IPS DF 6.9 (cell line): ENCODE results near the gene MPO.

Source experiments
- DNase-seq: peaks from one replicate; pipeline ENCODE4 v3.0.0-alpha.2; 2013; ENCODE audit warnings: low read depth, low spot score
- H3K27ac ChIP-seq: one replicate; pipeline ENCODE4 v1.5.1; 2013; ENCODE audit warnings: low read length, control low read depth
- H3K27me3 ChIP-seq: 2 replicates; pipeline ENCODE4 v1.6.1; 2013; ENCODE audit warnings: mild to moderate bottlenecking, low read length; ENCODE audit not compliant: control insufficient read depth, insufficient read depth
- H3K36me3 ChIP-seq: 2 replicates; pipeline ENCODE4 v1.6.1; 2013; ENCODE audit warnings: low read length; ENCODE audit not compliant: control insufficient read depth, insufficient read depth
- H3K4me1 ChIP-seq: 2 replicates; pipeline ENCODE4 v1.6.1; 2013; ENCODE audit warnings: low read length; ENCODE audit not compliant: control insufficient read depth, insufficient read depth
- H3K4me3 ChIP-seq: 2 replicates; pipeline ENCODE4 v1.5.1; 2013; ENCODE audit warnings: mild to moderate bottlenecking, low read length
- H3K9me3 ChIP-seq: 2 replicates; pipeline ENCODE4 v1.6.1; 2013; ENCODE audit warnings: low read length, inconsistent platforms; ENCODE audit not compliant: control insufficient read depth, insufficient read depth
- WGBS: extraction: QIAGEN DNeasy Blood & Tissue Kit; methylation state at CpG from one replicate; pipeline ENCODE4 v1.1.7; 2013; ENCODE audit warnings: mixed read lengths, missing lambda C conversion rate; ENCODE audit not compliant: insufficient read length, insufficient coverage; 5-methylcytosine and 5-hydroxymethylcytosine counted together

Gene MPO

GRCh38 chr17:58239987-58240386 is 40.7 kb downstream of the MPO start:
- Histone ChIP-seq H3K36me3 (no peaks in the 10 kb centered on the region), H3K9me3 (no peaks in the 10 kb centered on the region), H3K4me1 (no peaks in the 10 kb centered on the region), H3K4me3 (no peak overlapping the region), H3K27me3 (no peaks in the 10 kb centered on the region), H3K27ac (no peak overlapping the region)
- DNase-seq: no peak
- WGBS: no CpG with 5 or more reads among the region's 1 CpG

DNA sequence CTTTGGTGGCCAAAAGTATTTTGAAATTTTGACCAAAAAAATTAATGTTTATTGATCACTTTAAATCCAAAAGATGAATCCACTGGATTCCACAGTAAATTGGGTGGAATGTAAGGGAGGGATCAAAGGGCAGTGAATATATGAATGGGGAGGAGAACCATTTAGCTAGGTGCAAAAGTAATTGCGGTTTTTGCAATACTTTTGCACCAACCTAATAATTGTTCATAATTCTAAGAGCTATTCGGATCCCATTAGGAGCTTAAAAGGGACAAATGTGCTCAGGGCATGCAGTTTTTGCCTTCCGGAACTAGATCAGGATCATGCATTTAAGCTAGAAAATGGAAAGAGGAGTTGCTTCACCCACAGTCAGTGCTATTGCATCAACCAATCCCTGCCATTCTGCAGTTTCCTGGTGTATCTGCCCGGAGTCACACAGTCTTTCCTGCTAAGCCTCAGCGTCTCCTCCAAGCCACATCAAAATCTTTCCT is 42.5 kb downstream of the MPO start, which contains the start of gene LPO:
Gene LPO (plus strand): TSS at position 438 of the 488 bp plus-strand sequence. CDS start 4,396 bp downstream, outside the sequence.
- Histone ChIP-seq H3K4me1 (no peaks in the 10 kb centered on the region), H3K4me3 (no peak within 1 kb of the TSS), H3K9me3 (no peaks in the 10 kb centered on the region), H3K27ac (no peak within 1 kb of the TSS), H3K27me3 (no peaks in the 10 kb centered on the region), H3K36me3 (no peaks in the 10 kb centered on the region)
- WGBS: no CpG with 5 or more reads among the region's 5 CpGs
- DNase-seq: no peak

- Histone ChIP-seq H3K4me1 (no peaks in the 10 kb centered on the region), H3K27me3 (no peaks in the 10 kb centered on the region), H3K36me3 (no peaks in the 10 kb centered on the region), H3K27ac (no peak overlapping the region), H3K9me3 (no peaks in the 10 kb centered on the region), H3K4me3 (no peak overlapping the region)
- no peak for DNase-seq
- no CpG with 5 or more reads among the region's 2 CpGs for WGBS
Observed at GRCh38 chr17:58236394-58236793, 44.3 kb downstream of the MPO start.

DNA sequence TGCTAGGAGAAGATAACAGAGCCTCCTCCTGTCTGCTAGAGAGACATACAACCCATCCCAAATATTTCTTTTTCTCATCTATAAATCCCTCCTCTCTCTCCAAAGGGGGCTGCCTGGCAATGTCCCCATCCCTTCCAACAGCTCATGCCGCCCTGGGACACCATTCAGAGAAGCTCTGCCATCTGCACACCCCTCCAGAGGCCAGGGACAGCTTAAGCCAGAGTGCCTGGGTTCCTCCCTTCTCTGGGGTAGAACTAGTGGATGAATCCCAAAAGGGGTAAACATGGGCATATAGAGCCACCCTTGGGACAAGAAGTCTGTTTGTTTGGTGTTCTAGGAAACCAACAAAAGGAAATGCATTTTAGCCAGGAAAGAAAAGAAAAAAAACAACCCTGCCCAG is 44.9 kb downstream of the MPO start:
- Histone ChIP-seq H3K27ac (no peak overlapping the region), H3K4me3 (no peak overlapping the region), H3K9me3 (no peaks in the 10 kb centered on the region), H3K36me3 (no peaks in the 10 kb centered on the region), H3K27me3 (no peaks in the 10 kb centered on the region), H3K4me1 (no peaks in the 10 kb centered on the region)
- no CpG with 5 or more reads among the region's 1 CpG for WGBS
- no peak for DNase-seq

DNA sequence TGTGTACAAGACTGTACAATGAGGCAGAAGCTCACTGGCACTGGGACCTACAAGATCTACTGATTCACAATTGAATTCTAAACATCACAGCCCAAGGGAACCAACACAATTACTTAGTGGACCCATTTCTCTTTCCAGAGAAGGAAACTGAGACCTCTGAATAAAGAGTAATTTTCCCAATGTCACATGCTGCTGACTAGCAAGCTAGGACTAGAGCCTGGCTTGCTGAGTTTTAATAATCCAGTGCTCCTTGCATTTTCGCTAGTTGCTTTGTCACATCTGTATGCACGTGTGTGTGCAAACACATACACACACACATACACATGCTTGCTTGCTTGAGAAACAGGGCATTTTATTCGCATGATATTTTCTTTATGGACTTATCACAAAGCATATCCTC is 46.2 kb downstream of the MPO start:
- H3K36me3 ChIP-seq: no peaks in the 10 kb centered on the region
- no peaks in the 10 kb centered on the region for H3K27me3 ChIP-seq
- whole genome bisulfite sequencing: no CpG with 5 or more reads among the region's 3 CpGs
- no peak for DNase-seq
- no peak overlapping the region for H3K4me3 ChIP-seq
- H3K9me3 ChIP-seq: no peaks in the 10 kb centered on the region
- no peaks in the 10 kb centered on the region for H3K4me1 ChIP-seq
- no peak overlapping the region for H3K27ac ChIP-seq

GRCh38 chr17:58233543-58233942 is 47.2 kb downstream of the MPO start:
- DNase-seq: no peak
- no peak overlapping the region for H3K27ac ChIP-seq
- no peak overlapping the region for H3K4me3 ChIP-seq
- H3K27me3 ChIP-seq: no peaks in the 10 kb centered on the region
- WGBS: no CpG with 5 or more reads among the region's 3 CpGs
- H3K4me1 ChIP-seq: peaks cover 5% of the 10 kb centered on the region; the same call in 1 of the 2 replicates
- H3K36me3 ChIP-seq: no peaks in the 10 kb centered on the region
- no peaks in the 10 kb centered on the region for H3K9me3 ChIP-seq

DNA sequence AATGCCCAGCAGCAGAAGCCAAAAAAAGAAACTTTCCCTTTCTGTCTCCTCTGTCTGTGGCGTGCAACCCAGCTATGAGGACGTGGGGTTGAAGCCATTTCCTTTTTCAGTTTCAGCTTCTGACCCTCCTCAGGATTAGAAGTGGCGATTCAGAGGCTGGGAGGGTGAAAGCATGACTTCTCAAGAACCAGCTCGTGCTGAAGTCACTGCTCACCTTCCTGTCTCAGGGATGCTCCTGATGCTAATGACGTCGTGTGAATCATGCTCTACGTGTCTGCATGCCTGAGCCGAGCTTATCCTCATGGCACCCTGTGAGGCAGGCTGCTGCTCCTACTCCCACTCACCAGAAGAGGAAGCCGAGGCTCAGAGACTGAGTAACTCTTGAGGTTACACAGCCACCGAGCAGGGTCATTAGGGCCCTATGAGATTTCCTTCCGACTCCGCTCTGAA is 48.0 kb downstream of the MPO start:
- H3K27ac ChIP-seq: no peak overlapping the region
- no peaks in the 10 kb centered on the region for H3K27me3 ChIP-seq
- no peaks in the 10 kb centered on the region for H3K36me3 ChIP-seq
- no peaks in the 10 kb centered on the region for H3K9me3 ChIP-seq
- no peak overlapping the region for H3K4me3 ChIP-seq
- WGBS: no CpG with 5 or more reads among the region's 12 CpGs
- peaks cover 6% of the 10 kb centered on the region; the same call in 1 of the 2 replicates for H3K4me1 ChIP-seq
- DNase-seq: no peak

DNA sequence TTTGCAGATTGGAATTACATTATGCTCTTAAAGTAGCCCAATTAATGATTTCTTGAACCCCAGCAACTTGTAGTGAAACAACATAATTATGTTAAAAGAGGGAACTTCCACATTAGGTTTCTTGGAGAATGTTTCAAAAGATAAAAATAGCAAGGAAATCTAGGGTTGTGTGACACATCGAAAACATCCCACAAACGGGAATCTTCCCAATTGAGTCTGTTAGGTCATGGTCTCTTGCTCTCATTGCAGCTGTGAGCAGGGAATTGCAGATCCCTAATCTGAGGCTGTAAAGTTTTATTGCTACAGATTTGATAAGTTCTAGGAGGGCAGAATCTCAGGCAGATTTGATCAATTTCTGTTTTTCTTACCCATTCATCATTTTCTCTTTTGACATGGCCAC is 49.1 kb downstream of the MPO start:
- Histone ChIP-seq H3K27ac (no peak overlapping the region), H3K36me3 (no peaks in the 10 kb centered on the region), H3K4me3 (no peak overlapping the region), H3K9me3 (no peaks in the 10 kb centered on the region), H3K27me3 (no peaks in the 10 kb centered on the region), H3K4me1 (peaks cover 6% of the 10 kb centered on the region; the same call in 1 of the 2 replicates)
- no CpG with 5 or more reads among the region's 2 CpGs for WGBS
- no peak for DNase-seq

- H3K27ac ChIP-seq: no peak overlapping the region
- no CpG with 5 or more reads among the region's 4 CpGs for WGBS
- H3K4me3 ChIP-seq: no peak overlapping the region
- H3K4me1 ChIP-seq: peaks cover 6% of the 10 kb centered on the region; the same call in 1 of the 2 replicates
- DNase-seq: no peak
- H3K9me3 ChIP-seq: no peaks in the 10 kb centered on the region
- H3K27me3 ChIP-seq: no peaks in the 10 kb centered on the region
- H3K36me3 ChIP-seq: no peaks in the 10 kb centered on the region
Observed at GRCh38 chr17:58229881-58230280, 50.9 kb downstream of the MPO start.

DNA sequence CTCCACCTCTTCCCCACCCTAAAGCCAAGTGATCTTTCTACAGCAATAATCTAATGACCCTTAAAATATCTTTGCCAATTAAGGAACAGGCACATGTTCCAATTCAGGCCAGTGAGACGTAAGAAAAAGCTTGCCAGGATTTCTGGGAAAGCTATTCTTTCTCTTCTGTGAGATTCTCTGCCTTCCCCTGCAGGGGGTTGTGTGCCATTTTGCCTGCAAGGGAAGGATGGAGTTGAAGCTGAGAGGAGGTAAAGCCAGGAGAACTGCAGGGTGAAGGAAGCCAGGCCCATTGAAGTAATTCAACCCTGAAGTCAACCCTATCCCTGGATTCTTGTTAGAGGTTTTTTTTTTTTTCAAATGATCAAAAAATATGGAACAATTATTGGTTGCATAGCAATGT is 51.4 kb downstream of the MPO start:
- H3K9me3 ChIP-seq: no peaks in the 10 kb centered on the region
- no peak overlapping the region for H3K4me3 ChIP-seq
- H3K4me1 ChIP-seq: peaks cover 6% of the 10 kb centered on the region; the same call in 1 of the 2 replicates
- no peaks in the 10 kb centered on the region for H3K27me3 ChIP-seq
- DNase-seq: no peak
- no peak overlapping the region for H3K27ac ChIP-seq
- WGBS: no CpG with 5 or more reads among the region's 1 CpG
- no peaks in the 10 kb centered on the region for H3K36me3 ChIP-seq

DNA sequence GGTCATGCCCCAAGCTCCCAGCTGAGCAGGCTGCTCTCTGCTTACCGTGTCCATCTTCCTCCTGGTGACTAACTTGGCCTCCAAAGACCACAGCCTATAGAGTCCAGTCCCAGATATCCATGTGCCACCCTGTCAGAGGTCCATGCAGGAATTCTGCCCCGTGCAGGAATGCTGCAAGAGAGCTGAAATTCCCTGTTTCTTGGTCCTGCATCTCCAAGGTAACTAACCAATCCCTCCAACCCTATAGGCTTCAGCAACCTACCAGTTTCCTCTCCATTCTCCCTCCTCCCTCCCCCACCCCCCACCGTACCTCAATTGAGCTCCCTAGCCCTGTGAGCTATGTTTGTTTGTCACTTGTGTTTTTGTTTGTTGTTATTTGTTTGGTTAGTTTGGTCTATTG is 52.1 kb downstream of the MPO start:
- Histone ChIP-seq H3K4me1 (peaks cover 6% of the 10 kb centered on the region; the same call in 1 of the 2 replicates), H3K27me3 (no peaks in the 10 kb centered on the region), H3K9me3 (no peaks in the 10 kb centered on the region), H3K4me3 (no peak overlapping the region), H3K36me3 (no peaks in the 10 kb centered on the region), H3K27ac (no peak overlapping the region)
- no peak for DNase-seq
- WGBS: no CpG with 5 or more reads among the region's 3 CpGs
